Fibroblast of the conjunctiva (primary cell): ENCODE data around the gene ANAPC16.

Experiments used
- DNase-seq: peaks from one replicate; pipeline ENCODE4 v3.0.0-alpha.2; 2010; ENCODE audit warnings: low read depth

The ANAPC16 gene

GRCh38 chr10:72283131-72283530, 67.3 kb downstream of the ANAPC16 start:
- no peak for DNase-seq
